NT2/D1 (cell line): Measurements from ENCODE around the gene NME5.

Experiments
- SUZ12 ChIP-seq: IDR thresholded peaks from 2 replicates; pipeline ENCODE4 v1.6.1; 2011; ENCODE audit not compliant: insufficient read length, insufficient read depth; ENCODE audit errors: extremely low read depth
- YY1 ChIP-seq: IDR thresholded peaks from 2 replicates; pipeline ENCODE4 v1.6.1; 2011; ENCODE audit not compliant: insufficient read length, insufficient read depth
- ZNF274 ChIP-seq: IDR thresholded peaks from 2 replicates; pipeline ENCODE4 v1.6.1; 2011; ENCODE audit warnings: mild to moderate bottlenecking, low read depth, low read length

GRCh38 chr5:138078006-138078643 lies 61.1 kb downstream of the NME5 start:
- TF ChIP-seq ZNF274 = no peak
- no peak for TF ChIP-seq SUZ12
- no peak for TF ChIP-seq YY1
